HG02588 (cell line): ENCODE results near the gene SLC15A5.

Source experiments
- ATAC-seq: cut with Tn5 transposase; IDR thresholded peaks from one replicate; pipeline ENCODE4 v1.9.1; 2021; ENCODE audit warnings: mild to moderate bottlenecking, moderate library complexity; ENCODE audit not compliant: unreplicated experiment

Gene SLC15A5

GRCh38 chr12:16277585-16277984 lies at the start of gene SLC15A5:
SLC15A5 (minus strand) TSS chr12:16277685; CDS start chr12:16277685, 0 bp downstream.
- ATAC-seq: no peak

- no peak for ATAC-seq
These were observed 47.9 kb upstream of the SLC15A5 start for GRCh38 chr12:16325426-16325825.

- ATAC-seq: no peak
These were observed 47.3 kb upstream of the SLC15A5 start for GRCh38 chr12:16324772-16325171.

- ATAC-seq: no peak
These were observed 46.8 kb upstream of the SLC15A5 start for GRCh38 chr12:16324272-16324671.

- no peak for ATAC-seq
These were observed 46.2 kb upstream of the SLC15A5 start for GRCh38 chr12:16323638-16324037.

GRCh38 chr12:16323010-16323409 lies 45.5 kb upstream of the SLC15A5 start:
- ATAC-seq: no peak

GRCh38 chr12:16310934-16311333 lies 33.4 kb upstream of the SLC15A5 start:
- ATAC-seq: no peak

GRCh38 chr12:16307856-16308475 lies 30.5 kb upstream of the SLC15A5 start:
- no peak for ATAC-seq

GRCh38 chr12:16303939-16304338 lies 26.5 kb upstream of the SLC15A5 start:
- ATAC-seq: no peak

GRCh38 chr12:16300736-16301135 lies 23.3 kb upstream of the SLC15A5 start:
- no peak for ATAC-seq

- ATAC-seq: no peak
These were observed 22.6 kb upstream of the SLC15A5 start for GRCh38 chr12:16300122-16300521.

GRCh38 chr12:16299403-16299802 lies 21.9 kb upstream of the SLC15A5 start:
- no peak for ATAC-seq

GRCh38 chr12:16297521-16297920 lies 20.0 kb upstream of the SLC15A5 start:
- no peak for ATAC-seq

- no peak for ATAC-seq
These were observed 17.0 kb upstream of the SLC15A5 start for GRCh38 chr12:16294376-16294956.

- no peak for ATAC-seq
These were observed 13.5 kb upstream of the SLC15A5 start for GRCh38 chr12:16291032-16291431.

- ATAC-seq: no peak
These were observed 8.1 kb upstream of the SLC15A5 start for GRCh38 chr12:16285586-16285985.

GRCh38 chr12:16282978-16283377 lies 5.5 kb upstream of the SLC15A5 start:
- ATAC-seq: no peak

- ATAC-seq: no peak
These were observed 4.6 kb upstream of the SLC15A5 start for GRCh38 chr12:16282081-16282480.

- ATAC-seq: no peak
These were observed 3.7 kb upstream of the SLC15A5 start for GRCh38 chr12:16281157-16281556.

GRCh38 chr12:16272222-16272621 lies 5.3 kb downstream of the SLC15A5 start:
- ATAC-seq: no peak

GRCh38 chr12:16271062-16271461 lies 6.4 kb downstream of the SLC15A5 start:
- no peak for ATAC-seq

GRCh38 chr12:16269946-16270345 lies 7.5 kb downstream of the SLC15A5 start:
- no peak for ATAC-seq

- no peak for ATAC-seq
These were observed 11.4 kb downstream of the SLC15A5 start for GRCh38 chr12:16266085-16266484.
